NCI-H446 treated with DMSO at 0.1 percent for 48 hours (cell line): ENCODE data around the gene ARHGAP9.

ENCODE experiments used
- DNase-seq: peaks from one replicate; lab custom pipeline; 2025; lab: John Stamatoyannopoulos, UW

The ARHGAP9 gene

GRCh38 chr12:57491393-57492280 lies 12.0 kb upstream of the ARHGAP9 start:
- DNase-seq: no peak

GRCh38 chr12:57490126-57490525 lies 10.5 kb upstream of the ARHGAP9 start:
- DNase-seq: no peak

DNA sequence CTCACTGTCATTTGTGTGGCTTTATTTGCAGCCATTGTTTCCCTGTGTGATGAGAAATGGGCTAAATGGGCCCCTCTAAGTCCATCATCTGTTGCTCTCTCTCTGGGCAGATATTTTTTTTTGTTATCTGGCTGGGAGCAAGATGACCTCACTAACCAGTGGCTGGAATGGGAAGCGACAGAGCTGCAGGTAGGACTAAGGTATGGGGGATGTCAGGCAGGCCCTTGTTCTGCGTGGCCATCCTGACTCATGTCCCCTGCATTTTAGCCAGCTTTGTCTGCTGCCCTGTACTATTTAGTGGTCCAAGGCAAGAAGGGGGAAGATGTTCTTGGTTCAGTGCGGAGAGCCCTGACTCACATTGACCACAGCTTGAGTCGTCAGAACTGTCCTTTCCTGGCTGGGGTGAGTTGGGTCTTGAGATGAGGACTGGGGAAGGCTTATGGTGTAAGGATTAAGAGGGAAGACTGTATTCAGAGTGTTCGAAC lies 9.5 kb upstream of the ARHGAP9 start:
- no peak for DNase-seq

DNA sequence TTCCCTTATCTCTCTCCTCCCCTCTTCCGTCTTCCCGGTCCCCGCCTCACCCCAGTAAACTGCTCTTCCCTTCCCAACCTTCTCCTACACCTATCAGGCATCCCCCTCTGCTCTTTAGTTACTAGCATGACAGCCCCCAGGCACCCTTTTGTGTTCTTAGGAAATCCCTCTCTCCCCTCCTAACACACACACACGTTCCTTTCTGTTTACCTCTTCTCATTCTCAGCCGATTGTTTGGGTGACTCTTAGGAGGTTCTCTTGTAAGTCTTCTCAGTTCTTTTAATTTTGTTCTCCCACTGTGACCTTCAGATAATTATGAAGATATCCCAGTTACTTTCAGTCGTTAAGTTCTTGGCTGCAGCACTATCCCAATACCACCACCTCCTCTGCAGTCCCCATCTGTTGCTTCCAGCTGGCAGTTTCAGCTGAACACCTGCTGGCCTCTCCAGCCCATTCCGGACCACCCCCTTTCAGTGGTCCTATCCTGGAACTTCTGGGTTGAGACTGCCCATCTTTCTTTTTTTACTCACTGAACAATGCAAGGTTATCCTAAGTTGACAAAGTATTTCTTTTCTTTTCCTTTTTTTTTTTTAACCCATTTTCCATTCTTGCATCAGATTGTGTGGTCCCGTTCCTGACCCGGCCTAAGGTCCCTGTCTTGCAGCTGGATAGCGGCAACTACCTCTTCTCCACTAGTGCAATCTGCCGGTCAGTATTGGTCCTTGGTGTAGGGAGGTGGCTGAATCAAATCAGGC lies 8.9 kb upstream of the ARHGAP9 start:
- no peak for DNase-seq

DNA sequence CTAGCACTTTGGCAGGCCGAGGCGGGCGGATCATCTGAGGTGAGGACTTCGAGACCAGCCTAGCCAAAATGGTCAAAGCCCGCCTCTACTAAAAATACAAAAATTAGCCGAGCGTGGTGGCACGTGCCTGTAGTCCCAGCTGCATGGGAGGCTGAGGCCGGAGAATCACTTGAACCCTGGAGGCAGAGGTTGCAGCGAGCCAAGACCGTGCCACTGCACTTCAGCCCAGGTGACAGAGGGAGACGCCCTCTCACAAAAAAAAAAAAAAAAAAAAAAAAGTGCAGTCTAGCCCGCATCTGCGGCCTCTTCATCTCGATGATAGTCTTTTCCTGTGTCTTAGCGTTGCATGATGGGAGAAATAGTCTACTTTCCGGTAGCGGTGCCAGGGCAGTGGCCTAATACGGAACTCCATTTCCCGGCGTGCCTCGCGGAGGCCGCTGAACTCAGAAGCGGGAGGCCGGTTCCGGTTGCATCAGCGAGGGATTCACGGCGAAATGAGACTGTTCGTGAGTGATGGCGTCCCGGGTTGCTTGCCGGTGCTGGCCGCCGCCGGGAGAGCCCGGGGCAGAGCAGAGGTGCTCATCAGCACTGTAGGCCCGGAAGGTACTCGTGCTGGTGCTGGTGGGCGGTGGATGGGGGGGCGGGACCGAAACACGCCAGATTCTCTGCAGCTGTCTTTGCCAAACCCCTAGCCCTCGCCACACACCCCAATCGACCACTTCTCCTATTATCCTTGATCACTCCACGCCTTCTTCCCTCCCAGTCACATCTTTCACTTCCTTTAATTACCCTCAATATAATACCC lies 8.1 kb upstream of the ARHGAP9 start, which contains the start of gene MARS1:
Gene MARS1, plus strand, starts transcription at position 472 of the 805 bp plus-strand sequence. Its CDS starts 23 bp downstream, at position 495.
- DNase-seq: peak; percentile 92

GRCh38 chr12:57487055-57487596 lies 7.5 kb upstream of the ARHGAP9 start:
- no peak for DNase-seq

DNA sequence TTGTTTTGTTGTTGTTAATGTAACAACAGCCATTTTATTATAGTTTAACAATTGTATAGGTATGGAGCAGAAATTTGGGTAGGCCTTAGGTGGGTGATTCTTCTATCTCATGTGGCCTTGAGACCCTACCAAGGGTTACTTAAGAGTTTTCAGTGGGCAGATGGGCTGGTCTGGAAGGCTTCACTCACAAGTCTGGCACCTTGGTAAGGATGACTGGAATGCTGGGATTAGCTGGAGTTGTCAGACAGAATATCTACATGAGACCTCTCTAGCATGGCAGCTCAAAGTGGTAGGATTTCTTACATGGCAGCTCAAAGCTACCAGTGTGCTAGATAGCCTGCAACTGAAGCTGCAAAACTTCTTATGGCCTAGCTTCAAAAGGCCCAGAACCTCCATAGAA lies 6.0 kb upstream of the ARHGAP9 start:
- DNase-seq: no peak

DNA sequence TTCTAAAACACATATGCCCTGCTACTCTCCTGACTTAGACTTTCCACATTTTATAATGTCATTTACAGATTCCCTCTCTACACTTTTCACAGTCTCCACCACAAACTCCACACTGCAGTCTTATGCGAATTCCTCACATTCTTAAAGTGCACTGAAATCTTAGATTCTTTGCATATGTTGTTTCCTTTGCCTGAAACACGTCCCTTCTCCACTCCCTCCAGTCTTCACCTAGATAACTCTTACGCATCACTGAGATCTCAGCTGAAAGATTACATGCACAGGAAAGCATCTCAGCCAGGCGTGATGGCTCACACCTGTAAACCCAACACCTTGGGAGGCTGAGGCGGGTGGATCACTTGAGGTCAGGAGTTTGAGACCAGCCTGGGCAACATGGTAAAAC lies 3.8 kb upstream of the ARHGAP9 start:
- no peak for DNase-seq

DNA sequence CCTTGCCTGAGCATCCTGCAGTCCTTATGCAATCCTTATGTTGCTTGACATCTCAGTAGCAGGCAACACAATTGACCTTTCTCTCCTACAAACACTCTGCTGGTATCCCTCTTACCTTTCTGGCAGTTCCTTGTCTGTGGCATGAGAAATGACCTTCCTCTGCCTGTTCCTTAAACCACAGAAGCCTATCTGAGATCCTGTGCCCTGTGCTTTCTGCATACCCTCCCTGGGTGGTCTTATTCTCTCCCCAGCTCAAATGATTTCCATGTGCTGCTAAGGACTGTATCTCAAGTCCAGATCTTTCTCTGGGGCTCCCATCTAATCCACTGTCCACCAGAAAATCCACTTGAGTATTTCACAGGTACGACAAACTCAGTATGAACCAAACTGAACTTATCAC lies 2.0 kb upstream of the ARHGAP9 start:
- DNase-seq: no peak

DNA sequence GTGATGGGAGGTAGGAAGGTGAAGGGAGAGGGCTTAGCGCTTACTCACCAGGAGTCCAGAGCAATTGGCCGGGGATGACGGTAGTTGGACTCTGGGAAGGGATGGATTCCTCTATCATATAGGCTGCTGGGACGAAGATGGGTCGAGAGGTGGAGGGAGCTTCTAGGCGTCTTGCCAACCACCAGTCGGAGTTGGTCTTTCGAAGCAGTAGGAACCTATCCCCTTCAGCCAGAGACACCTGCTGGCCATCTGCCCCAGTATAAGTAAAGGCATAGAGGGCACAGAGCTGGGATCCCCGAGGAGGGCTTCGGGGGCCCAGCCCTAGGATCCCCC lies 657 bp downstream of the ARHGAP9 start:
- no peak for DNase-seq

DNA sequence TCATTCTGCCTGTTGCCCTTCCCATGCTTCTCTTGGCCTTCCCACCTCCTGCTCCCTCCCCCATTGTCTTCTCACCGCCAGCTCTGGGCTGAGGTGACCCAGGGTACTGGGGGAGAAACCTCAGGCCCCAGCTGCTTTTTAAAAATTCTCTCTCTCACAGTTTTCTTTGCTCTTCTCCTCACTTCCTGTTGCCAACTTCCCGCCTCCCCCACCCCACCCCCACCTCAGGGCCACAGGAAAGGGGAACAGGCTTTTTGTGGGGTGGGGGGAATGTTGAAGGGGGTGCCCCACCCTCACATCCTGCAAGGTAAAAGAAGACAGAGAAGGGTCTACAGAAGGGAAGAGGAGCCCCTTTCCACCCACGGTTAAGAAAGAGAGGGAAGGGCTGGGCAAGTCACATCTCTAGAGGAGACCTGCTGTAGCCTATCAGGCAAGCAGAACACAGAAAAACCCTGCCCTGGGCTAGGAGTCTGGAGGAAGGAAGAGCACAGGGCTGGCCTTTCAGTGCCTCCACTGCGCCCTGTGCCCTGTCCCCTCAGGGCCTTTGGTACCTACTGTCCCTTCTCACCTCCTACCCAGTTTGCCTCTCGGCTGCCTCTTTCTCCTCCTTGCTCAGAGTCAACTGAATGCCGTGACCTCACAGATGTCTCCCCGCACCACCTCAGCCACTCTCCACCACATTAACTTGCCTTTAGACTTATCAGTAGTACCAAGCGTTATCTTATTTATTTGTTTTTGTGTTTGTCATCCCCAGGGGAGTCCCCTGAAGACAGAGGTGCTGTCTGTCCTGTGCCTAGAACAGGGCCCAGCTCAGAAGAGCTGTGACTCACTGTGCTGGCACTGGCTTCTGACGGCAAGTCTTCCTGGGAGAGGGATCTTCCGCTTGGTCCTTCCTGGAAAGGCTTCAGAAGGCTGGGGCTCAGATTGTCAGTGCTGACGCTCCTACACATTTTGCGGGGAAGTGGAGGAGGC lies 1.7 kb downstream of the ARHGAP9 start:
- no peak for DNase-seq

GRCh38 chr12:57476993-57477709 lies 2.5 kb downstream of the ARHGAP9 start:
- DNase-seq: no peak

DNA sequence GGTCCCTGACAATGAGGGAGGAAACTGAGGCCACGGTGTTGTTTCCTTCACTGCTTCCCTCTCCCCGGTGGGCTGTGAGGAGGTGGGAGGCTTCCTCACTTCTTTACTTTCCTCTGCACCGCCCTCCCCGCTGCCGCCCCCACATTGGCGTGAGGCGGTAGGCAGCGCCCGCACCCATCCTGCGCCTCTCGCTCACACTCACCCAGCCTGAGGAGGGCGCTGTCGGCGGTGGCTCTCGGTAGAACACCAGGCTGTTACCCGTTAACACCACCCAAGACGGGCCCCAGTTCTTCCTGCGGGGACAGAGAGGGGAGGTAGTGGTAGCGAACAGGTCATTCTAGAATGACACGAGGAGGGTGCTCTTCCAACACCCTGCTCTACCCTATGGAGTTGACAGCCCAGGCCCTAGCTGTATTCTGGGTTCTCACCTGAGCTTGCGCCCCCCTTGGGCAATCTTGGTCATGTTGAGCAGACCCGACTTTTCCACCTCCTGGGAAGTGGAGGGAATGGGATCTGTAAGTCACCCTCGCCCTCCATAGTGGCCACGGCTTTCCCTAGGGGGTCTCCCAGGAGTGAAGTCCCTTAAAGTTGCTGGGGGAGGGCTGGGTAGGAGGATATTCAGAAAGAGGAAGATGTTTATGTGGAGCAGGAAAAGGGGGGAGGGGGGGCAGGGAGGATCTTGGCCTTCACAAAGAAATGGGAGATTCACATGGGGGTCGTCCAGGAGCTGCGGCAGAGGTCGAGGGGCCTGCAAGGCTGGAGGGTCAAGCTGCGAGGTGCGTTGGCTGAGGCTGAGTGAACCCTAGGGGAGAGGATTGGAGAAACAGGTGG lies 3.3 kb downstream of the ARHGAP9 start:
- DNase-seq: no peak

- no peak for DNase-seq
These were observed 4.2 kb downstream of the ARHGAP9 start for GRCh38 chr12:57475271-57476161.

- no peak for DNase-seq
These were observed 4.8 kb downstream of the ARHGAP9 start for GRCh38 chr12:57474862-57475261.

DNA sequence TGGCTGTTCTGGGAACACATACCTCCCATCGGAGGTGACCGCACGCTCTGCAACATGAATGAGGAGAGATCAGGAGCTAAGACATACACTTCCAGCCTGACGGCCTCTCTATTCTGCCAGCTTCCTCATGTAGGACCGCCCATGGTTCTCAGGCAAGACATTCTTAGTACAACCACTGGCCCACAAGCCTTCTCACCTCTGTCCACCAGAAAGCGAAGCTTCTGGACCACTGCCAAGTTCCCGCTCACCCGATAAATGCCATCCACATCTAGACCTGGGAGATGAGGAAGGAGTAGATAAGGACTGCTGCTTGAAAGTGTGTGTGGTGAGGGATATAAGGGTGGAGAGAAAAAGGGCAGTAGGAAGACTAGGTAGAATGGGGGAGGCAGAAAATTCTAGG lies 5.2 kb downstream of the ARHGAP9 start:
- DNase-seq: no peak

DNA sequence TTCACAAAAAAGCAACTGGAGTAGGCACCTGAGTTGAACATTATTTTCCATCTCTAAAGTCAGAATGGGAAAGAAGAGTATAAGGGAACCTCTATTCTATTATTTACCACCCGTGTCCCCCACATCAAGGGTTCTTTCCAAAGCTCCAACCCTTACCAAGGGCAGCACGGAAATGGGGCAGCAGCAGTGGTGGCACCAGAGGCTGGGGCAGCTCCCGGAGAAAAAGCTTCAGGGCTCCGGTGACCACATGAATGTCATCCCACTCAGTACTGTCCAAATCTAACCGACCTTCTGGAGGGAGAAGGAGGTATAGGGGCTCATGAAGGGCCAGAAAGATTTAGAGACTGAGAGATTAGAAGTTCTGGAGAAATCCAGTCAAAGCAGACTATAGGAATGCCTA lies 5.8 kb downstream of the ARHGAP9 start:
- DNase-seq: no peak

DNA sequence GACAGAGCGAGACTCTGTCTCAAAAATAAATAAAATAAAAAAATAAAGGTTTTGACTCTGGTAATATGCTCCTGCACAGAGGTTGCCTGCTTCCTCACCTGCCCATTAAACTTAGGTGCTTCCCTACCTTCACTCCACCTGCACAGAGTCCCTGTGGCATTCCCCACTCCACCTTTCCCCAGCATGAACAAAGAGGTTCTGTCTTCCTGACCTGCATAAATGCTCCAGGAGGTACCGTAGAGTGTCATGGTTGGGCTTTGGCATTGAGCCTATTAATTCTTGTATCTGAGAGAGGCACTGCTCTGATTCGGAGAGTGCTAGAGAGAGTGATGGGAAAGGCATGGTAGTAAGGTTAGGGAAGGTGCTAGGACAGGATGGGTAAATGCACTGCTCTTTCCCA lies 6.3 kb downstream of the ARHGAP9 start:
- no peak for DNase-seq
